T-helper 1 cell treated with Interleukin-12 subunit alpha and Interleukin-12 subunit beta and Interleukin-4 antibody, amounts not matched to agents 30 μg/mL and 1 μg/mL, for 36 hours (primary cell): Measurements from ENCODE around the gene CNTN4.

Experiments
- H3K27ac Mint-ChIP-seq: one replicate; pipeline ENCODE4 v1.8.0; 2021; ENCODE audit warnings: mild to moderate bottlenecking, mixed read lengths
- H3K27me3 Mint-ChIP-seq: one replicate; pipeline ENCODE4 v1.8.0; 2021; ENCODE audit warnings: low read depth, mixed read lengths
- H3K36me3 Mint-ChIP-seq: one replicate; pipeline ENCODE4 v1.8.0; 2021; ENCODE audit warnings: low read depth, mixed read lengths
- H3K4me1 Mint-ChIP-seq: one replicate; pipeline ENCODE4 v1.8.0; 2021; ENCODE audit warnings: low read depth, mixed read lengths
- H3K4me3 Mint-ChIP-seq: one replicate; pipeline ENCODE4 v1.8.0; 2021; ENCODE audit warnings: mild to moderate bottlenecking, moderate library complexity, mixed read lengths
- H3K9me3 Mint-ChIP-seq: one replicate; pipeline ENCODE4 v1.8.0; 2021; ENCODE audit warnings: mixed read lengths

The CNTN4 gene

DNA sequence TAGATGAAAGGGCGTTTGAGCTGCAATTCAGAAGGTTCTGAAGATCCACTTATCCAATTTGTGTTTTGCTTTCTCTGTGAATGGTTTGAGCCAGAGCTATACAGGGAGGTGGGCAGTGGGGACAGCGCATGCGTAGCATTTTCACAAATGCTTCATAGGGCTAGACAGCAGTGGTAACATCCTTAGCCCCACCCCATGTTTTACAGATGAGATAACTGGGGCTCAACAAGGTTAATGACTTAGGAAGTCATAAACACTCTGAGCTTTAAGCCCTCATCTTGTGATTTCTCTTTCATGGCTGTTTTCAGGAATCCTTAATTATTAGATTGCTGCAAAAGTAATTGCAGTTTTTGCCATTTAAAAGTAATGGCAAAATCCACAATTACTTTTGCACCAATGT lies 602.8 kb downstream of the CNTN4 start:
- Mint-ChIP-seq H3K9me3 (no peaks in the 10 kb centered on the region), H3K36me3 (no peaks in the 10 kb centered on the region), H3K27ac (no peak overlapping the region), H3K4me1 (no peaks in the 10 kb centered on the region), H3K27me3 (no peaks in the 10 kb centered on the region), H3K4me3 (no peak overlapping the region)

DNA sequence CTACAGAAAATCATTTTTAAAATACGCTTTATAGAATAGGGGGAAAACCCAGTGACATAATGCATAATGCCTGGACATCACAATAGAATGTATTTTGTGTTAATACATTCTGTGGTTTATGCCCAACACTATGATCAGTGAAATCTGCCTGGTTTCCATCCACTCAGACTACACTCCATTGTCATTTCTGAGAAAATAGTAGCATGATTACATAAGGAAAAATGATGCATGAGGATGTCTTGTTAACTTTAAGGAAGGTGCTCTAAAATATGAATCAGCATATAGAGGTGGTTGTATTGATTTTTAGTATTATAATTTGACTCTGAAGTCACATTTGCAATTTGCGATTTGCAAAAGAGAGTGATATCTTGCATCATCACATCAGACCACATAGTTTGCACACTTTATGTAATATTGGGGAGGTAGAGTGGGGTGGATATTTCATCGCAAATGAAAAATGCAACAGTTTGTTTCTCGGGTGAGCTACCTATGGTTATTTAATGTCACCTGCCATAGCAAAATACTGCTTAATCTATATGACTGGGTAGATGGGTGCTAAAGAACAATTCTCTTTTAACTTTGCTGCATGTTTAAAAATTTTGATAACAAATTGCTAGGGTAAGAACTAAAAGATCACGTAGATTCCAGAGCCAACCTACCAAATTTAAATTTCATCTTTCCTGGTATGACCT lies 607.6 kb downstream of the CNTN4 start:
- Mint-ChIP-seq H3K36me3 (no peaks in the 10 kb centered on the region), H3K27ac (no peak overlapping the region), H3K4me3 (no peak overlapping the region), H3K4me1 (no peaks in the 10 kb centered on the region), H3K27me3 (no peaks in the 10 kb centered on the region), H3K9me3 (no peaks in the 10 kb centered on the region)

DNA sequence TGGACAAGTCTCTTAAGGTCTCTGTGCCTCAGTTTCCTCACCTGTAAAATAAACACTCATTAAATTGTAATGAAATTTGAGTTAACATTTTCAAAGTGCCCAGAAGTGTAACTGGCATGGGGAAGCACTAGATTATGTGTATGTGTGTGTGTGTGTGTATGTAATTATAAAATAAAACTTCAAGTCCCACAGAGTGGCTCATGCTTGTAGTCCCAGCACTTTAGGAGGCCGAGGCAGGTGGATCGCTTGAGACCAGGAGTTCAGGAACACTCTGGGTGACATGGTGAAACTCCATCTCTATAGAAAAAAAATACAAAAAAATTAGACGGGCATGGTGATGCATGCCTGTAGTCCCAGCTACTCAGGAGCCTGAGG lies 608.2 kb downstream of the CNTN4 start:
- H3K27ac Mint-ChIP-seq = no peak overlapping the region
- H3K9me3 Mint-ChIP-seq = no peaks in the 10 kb centered on the region
- no peak overlapping the region for H3K4me3 Mint-ChIP-seq
- H3K27me3 Mint-ChIP-seq = no peaks in the 10 kb centered on the region
- no peaks in the 10 kb centered on the region for H3K36me3 Mint-ChIP-seq
- no peaks in the 10 kb centered on the region for H3K4me1 Mint-ChIP-seq

DNA sequence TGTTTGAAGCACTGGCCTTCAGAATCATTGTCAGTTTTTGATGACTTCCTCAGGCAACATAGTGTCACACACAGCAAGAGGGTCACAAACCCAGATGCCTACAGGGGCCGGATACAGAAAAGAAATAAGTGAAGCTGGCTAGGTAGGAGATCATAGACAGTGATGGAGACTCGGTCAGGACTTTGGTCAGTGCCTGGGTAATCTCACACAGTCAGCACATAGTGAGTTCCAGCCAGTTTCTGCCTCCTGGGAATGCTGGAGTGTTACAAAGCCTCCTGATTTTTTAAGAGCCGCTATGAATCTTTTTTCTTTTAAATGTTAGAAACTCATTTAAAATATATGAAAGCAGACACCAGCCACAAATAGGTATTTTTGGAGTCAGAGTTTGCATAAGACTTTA lies 612.4 kb downstream of the CNTN4 start:
- H3K4me1 Mint-ChIP-seq = no peaks in the 10 kb centered on the region
- no peak overlapping the region for H3K27ac Mint-ChIP-seq
- H3K27me3 Mint-ChIP-seq = no peaks in the 10 kb centered on the region
- H3K4me3 Mint-ChIP-seq = no peak overlapping the region
- no peaks in the 10 kb centered on the region for H3K9me3 Mint-ChIP-seq
- H3K36me3 Mint-ChIP-seq = no peaks in the 10 kb centered on the region

DNA sequence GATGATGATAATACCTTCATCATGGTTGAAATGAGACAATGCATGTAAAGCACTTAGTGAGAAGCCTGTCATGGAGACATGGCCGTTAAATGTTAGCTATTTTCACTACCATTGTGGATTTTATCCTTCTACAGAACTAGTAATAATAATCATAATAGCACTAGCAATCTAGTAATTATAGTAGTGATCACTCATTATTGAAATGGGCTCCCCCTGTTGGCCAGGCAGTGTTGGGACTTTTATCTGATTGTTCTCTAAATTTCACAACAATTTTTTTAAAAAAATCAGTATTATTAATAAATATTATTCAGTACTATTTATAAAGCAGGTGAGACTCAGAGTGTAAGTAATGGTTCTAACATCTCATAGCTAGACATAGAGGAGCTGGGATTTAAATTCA lies 615.3 kb downstream of the CNTN4 start:
- no peaks in the 10 kb centered on the region for H3K36me3 Mint-ChIP-seq
- no peak overlapping the region for H3K4me3 Mint-ChIP-seq

DNA sequence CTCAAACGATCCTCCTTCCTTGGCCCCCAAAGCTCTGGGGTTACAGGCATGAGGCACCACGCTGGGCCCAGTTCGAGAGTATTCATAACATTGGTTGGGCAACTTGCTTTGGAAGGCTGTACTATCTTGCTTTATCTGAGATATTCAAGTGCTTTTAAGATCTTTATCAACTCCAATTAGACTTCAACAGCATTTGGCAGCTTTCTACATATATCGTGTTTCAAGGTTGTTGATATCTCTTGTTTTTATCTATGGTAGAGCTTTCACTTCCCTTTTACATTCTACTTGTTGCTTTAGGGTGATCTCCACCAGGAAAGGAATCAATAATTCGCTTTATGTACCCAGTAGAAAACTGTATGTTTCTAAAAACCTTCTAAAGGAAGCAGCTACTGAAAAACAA lies 616.2 kb downstream of the CNTN4 start:
- H3K36me3 Mint-ChIP-seq = no peaks in the 10 kb centered on the region
- no peaks in the 10 kb centered on the region for H3K9me3 Mint-ChIP-seq
- no peak overlapping the region for H3K27ac Mint-ChIP-seq
- H3K4me1 Mint-ChIP-seq = no peaks in the 10 kb centered on the region
- no peaks in the 10 kb centered on the region for H3K27me3 Mint-ChIP-seq
- H3K4me3 Mint-ChIP-seq = no peak overlapping the region

More for the DNA sequence above, 615.3 kb downstream of the CNTN4 start:
- Mint-ChIP-seq H3K9me3 (no peaks in the 10 kb centered on the region), H3K27ac (no peak overlapping the region), H3K27me3 (no peaks in the 10 kb centered on the region), H3K4me1 (no peaks in the 10 kb centered on the region)

DNA sequence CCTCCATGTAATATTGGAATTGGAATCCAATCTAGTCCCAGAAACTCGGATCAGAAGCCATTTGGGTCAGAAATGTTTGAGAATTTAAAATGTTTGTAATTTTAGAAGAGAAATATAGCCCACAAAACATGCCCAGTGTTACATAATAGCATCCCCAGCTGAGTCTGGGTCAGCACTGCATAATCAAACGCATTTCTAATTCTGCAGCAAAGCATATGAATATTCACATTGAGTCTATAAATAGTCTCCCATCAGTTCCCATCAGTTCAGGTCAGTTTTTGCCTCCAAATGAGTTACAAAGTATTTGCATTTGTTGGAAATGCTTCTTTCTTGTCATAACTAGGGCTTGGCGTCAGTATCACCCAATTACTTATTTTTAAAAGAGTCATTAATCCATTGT lies 628.4 kb downstream of the CNTN4 start:
- H3K27me3 Mint-ChIP-seq = no peaks in the 10 kb centered on the region
- no peak overlapping the region for H3K27ac Mint-ChIP-seq
- no peaks in the 10 kb centered on the region for H3K4me1 Mint-ChIP-seq
- no peaks in the 10 kb centered on the region for H3K36me3 Mint-ChIP-seq
- H3K9me3 Mint-ChIP-seq = no peaks in the 10 kb centered on the region
- H3K4me3 Mint-ChIP-seq = no peak overlapping the region

DNA sequence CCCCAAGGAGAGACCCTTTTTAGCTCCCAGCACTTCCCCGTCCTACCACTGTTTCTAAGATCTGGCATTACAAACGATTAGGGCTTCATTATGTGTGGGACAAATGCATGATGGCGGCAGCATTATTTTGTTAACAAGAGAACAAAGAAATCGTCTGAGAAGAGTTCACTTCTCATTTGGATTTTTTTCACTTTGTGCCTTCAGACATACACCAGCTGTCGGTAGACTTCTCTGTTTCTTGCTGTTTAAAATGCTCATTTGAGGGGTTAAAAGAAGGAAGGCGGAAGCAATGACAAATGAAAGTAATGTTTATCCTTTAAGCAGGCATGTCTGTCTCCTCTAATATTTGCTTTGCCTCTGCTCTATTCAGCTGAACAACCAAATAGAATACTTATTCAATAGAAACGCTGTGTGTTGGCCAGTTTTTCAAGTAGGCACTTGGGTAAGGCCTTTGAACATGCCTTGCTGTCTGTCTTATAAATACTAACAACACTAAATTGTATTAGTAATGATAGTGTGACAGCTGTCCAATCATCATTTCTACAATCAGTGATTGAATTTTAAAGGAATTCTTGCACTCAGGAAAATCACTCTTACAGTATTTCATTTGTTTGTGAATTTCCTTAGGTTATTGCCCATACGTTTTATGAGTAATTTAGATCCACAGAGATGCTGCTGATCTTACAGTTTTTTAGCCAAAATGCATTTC lies 629.1 kb downstream of the CNTN4 start:
- H3K4me1 Mint-ChIP-seq = no peaks in the 10 kb centered on the region
- H3K27ac Mint-ChIP-seq = no peak overlapping the region
- no peak overlapping the region for H3K4me3 Mint-ChIP-seq
- H3K27me3 Mint-ChIP-seq = no peaks in the 10 kb centered on the region
- no peaks in the 10 kb centered on the region for H3K36me3 Mint-ChIP-seq
- no peaks in the 10 kb centered on the region for H3K9me3 Mint-ChIP-seq

DNA sequence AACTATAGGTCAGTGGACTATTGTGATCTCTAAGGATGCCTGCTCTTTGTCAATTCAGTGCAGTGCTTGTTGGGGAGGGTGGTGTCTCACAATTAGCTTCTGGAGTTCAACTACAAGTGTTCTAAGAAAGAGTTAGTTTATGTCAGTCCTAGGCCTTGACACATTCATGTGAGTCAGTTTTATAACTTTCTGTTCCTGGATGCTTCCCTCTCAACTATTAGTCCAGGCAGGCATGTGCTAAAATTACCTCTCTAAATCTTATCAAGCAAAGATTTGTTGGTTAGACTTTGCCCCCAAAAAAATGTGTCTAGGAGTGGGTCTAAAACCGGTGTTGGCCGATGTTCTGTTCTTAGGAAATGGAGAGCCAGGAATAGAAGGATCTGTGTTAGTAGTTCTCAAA lies 633.2 kb downstream of the CNTN4 start:
- Mint-ChIP-seq H3K9me3 (no peaks in the 10 kb centered on the region), H3K27me3 (no peaks in the 10 kb centered on the region), H3K36me3 (no peaks in the 10 kb centered on the region), H3K4me3 (no peak overlapping the region), H3K4me1 (no peaks in the 10 kb centered on the region), H3K27ac (no peak overlapping the region)

DNA sequence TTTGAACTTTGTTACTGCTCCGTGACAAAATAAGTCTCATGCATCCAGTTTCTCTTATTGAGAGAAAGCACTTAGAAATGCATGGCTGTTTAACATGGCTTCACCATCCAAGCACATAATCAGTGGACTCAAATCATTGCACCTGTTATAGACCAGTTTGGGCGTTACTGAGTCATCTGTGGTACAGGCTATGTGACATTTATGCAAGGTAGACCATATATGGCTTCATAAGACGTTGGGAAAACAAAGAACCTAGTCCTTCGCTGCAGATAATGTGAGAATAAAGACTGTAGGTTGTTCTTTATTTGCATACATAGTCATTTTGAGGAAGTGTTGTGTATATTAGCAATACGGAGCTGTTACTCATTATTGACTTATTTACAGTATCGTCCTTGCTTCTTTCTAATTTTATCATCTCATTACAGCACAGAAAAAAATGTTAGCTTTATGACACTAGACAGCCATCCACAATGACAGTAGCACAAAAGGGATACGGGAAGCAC lies 636.8 kb downstream of the CNTN4 start:
- no peaks in the 10 kb centered on the region for H3K36me3 Mint-ChIP-seq
- no peaks in the 10 kb centered on the region for H3K9me3 Mint-ChIP-seq
- no peak overlapping the region for H3K27ac Mint-ChIP-seq
- no peak overlapping the region for H3K4me3 Mint-ChIP-seq
- no peaks in the 10 kb centered on the region for H3K27me3 Mint-ChIP-seq
- H3K4me1 Mint-ChIP-seq = no peaks in the 10 kb centered on the region

DNA sequence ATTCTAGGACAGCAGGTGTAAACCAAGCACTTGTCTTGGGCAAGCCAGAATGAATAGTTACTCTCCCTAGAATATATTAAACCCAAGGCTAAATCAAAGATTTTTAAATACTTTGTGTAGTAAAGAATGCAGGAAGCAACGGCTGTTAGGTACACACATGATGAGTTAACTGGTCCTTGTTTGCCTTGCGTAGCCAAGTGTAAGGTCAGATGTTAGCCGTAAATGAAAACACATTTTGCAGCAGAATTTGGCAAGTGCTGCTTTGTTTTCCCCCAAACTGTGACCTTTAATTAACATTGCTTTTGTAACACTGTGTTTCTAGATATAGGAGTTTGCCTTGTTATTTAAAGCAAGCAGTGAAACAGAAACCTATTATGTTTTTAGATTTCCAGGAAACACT lies 642.9 kb downstream of the CNTN4 start:
- Mint-ChIP-seq H3K9me3 (no peaks in the 10 kb centered on the region), H3K4me1 (no peaks in the 10 kb centered on the region), H3K27ac (no peak overlapping the region), H3K36me3 (no peaks in the 10 kb centered on the region), H3K4me3 (no peak overlapping the region), H3K27me3 (no peaks in the 10 kb centered on the region)

DNA sequence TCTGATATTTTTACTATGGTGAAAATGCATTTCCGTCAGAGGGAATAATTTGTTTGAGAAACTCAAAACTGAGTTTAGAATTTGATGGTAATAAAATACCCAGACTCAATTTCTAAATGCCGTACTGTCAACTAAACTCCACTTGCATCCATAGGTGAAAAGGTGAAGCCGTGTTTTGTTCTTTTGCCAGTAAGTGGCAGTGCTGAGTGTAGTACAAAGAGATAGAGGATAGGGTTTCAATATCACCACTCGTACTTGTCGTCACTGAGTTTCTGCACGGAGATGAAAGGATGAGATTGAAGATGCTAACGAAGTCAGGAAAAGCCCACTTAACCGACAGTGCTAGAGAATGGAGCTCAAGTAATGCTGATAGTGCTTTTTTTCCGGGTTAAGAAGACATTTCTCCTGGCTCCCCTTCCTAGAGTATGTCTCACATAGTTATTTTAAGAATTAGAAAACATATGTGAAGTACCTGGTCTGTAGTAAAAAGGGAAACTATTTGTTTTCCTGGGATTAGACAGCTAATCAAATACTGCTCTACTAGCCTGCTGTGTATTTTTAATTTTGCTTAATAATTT lies 666.4 kb downstream of the CNTN4 start:
- H3K4me3 Mint-ChIP-seq = no peak overlapping the region
- H3K27ac Mint-ChIP-seq = no peak overlapping the region
- H3K27me3 Mint-ChIP-seq = no peaks in the 10 kb centered on the region
- no peaks in the 10 kb centered on the region for H3K36me3 Mint-ChIP-seq
- H3K9me3 Mint-ChIP-seq = no peaks in the 10 kb centered on the region
- H3K4me1 Mint-ChIP-seq = no peaks in the 10 kb centered on the region

DNA sequence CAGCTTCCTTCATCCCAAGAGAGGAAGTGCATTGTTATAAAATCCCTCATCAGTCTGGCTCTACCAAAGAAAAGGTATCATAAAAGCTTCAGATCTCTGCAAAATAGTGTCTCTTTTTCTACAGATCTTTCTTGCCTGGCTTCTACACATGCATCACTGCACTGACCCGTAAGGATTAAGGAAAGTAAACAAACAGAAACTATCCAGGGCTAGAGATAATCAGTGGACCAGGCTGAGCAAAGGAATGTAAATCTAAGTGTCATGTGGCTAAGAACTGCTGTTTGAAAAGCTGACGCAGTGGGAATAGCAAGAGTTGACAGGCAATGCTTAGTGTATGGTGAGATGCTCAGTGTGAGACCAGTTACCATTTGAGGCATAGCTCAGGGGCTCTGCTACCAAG lies 671.8 kb downstream of the CNTN4 start:
- Mint-ChIP-seq H3K27ac (no peak overlapping the region), H3K4me3 (no peak overlapping the region), H3K4me1 (no peaks in the 10 kb centered on the region), H3K36me3 (no peaks in the 10 kb centered on the region), H3K27me3 (no peaks in the 10 kb centered on the region), H3K9me3 (no peaks in the 10 kb centered on the region)

DNA sequence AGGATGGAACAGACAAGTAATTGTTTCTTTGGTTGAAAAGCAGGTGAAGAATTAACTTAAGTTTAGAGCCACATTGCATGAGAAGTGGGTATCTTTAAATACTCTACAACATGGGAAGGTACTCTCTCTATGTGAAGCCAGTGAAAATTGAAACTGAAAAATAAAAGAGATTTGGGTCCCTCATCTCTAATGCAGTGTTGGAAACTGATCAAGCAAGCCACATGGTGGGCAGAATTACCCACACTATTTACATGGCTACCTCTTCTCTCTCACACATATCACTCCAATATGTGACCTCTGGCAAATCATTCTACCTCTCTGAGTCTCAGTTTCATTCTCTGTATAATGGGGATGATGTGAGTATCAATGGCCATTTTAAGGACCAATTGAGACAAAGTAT lies 672.5 kb downstream of the CNTN4 start:
- Mint-ChIP-seq H3K36me3 (no peaks in the 10 kb centered on the region), H3K27ac (no peak overlapping the region), H3K9me3 (no peaks in the 10 kb centered on the region), H3K4me3 (no peak overlapping the region), H3K27me3 (no peaks in the 10 kb centered on the region), H3K4me1 (no peaks in the 10 kb centered on the region)

DNA sequence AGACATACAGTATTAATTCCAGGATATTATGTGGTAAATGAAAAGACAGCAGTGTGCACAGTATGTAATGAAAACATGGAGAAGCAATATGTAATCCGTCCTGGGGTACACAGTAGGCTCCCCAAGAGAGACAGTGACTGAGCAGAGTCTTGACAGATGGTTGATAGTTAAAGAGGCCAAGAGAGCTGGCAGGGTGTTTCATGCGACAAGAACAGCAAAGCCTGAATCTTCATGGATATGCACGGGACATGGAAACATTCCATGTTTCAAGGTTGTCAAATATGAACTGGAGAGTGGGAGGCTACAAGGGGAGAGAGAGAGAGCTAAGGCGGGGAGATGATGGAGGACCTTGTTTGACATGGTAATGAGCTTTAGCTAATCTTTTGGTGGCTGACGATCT lies 673.1 kb downstream of the CNTN4 start:
- no peaks in the 10 kb centered on the region for H3K27me3 Mint-ChIP-seq
- no peak overlapping the region for H3K4me3 Mint-ChIP-seq
- H3K36me3 Mint-ChIP-seq = no peaks in the 10 kb centered on the region
- no peaks in the 10 kb centered on the region for H3K9me3 Mint-ChIP-seq
- H3K27ac Mint-ChIP-seq = no peak overlapping the region
- H3K4me1 Mint-ChIP-seq = no peaks in the 10 kb centered on the region
